K562 (cell line): ENCODE results near the gene TRPV5. TPM values are rescaled to one million over a fixed set of nuclear protein-coding genes. Genes with fewer than 3 reads are reported as not detected.

Source experiments
- ARHGAP35 ChIP-seq: fragments of 450-650 bp; IDR thresholded peaks from 2 replicates; pipeline ENCODE4 v1.6.1; 2018; ENCODE audit not compliant: partially characterized antibody
- BACH1 ChIP-seq: fragments of 200-800 bp; sonication (Bioruptor generic); IDR thresholded peaks from 2 replicates; pipeline ENCODE4 v1.6.1; 2016; ENCODE audit warnings: missing genetic modification characterization, missing compliant biosample characterization
- CREBBP ChIP-seq: IDR thresholded peaks from one replicate; pipeline ENCODE4 v1.6.1; 2012; ENCODE audit warnings: low read depth, mild to moderate bottlenecking, control low read depth, inconsistent platforms, low read length
- EP300 ChIP-seq: IDR thresholded peaks from 2 replicates; pipeline ENCODE4 v1.6.1; 2012; ENCODE audit warnings: low read length, improper control_type of control experiment
- SREBF1 ChIP-seq: fragments of 150-350 bp; IDR thresholded peaks from 2 replicates; pipeline ENCODE4 v1.6.1; 2014; ENCODE audit warnings: antibody characterized with exemption, low read depth, low read length, borderline replicate concordance
- TARDBP ChIP-seq: fragments of 450-650 bp; IDR thresholded peaks from 2 replicates; pipeline ENCODE4 v1.6.1; 2016
- ZBTB8A ChIP-seq: fragments of 450-650 bp; IDR thresholded peaks from 2 replicates; pipeline ENCODE4 v1.6.1; 2018; ENCODE audit warnings: mild to moderate bottlenecking, moderate library complexity; ENCODE audit not compliant: partially characterized antibody
- ZNF24 ChIP-seq: fragments of 450-650 bp; IDR thresholded peaks from 2 replicates; pipeline ENCODE4 v1.6.1; 2016
- ZNF253 ChIP-seq: fragments of 250-450 bp; sonication (Bioruptor Pico); conservative IDR thresholded peaks from 2 replicates; pipeline ENCODE4 v1.6.1; 2021; ENCODE audit warnings: mild to moderate bottlenecking
- polyA plus RNA-seq, 8 experiments: library from polyadenylated mRNA; depleted of rRNA in 4 of 8; stranded (reverse) in 5 of 8; unstranded in 3 of 8; fragments of >200 nt; fragmentation: Nextera tagmentation in 2 of 8; fragmentation: Illumina TruSeq in 1 of 8; extraction: Ambion mirVana in 2 of 8; extraction: Trizol in 1 of 8; gene quantifications; 2 replicates each; pipeline versions ENCODE4 v1.2.1 to v1.2.3, GENCODE V29; 2011 to 2014; ENCODE audit warnings: inconsistent platforms in 1 of 8, missing spikeins in 1 of 8
- total RNA-seq, 7 experiments: library from RNA; depleted of rRNA in 6 of 7; stranded (reverse); fragments of >200 nt in 6 of 7; fragmentation: Illumina TruSeq in 2 of 7; extraction: Trizol in 2 of 7; gene quantifications; 2 replicates each; pipeline versions ENCODE4 v1.2.1 to v1.2.3, GENCODE V29; 2011 to 2021; ENCODE audit warnings: low replicate concordance in 1 of 7
- TF ChIP-seq, protein P1 (sequence below), 2 experiments: IDR thresholded peaks in 1 of 2; conservative IDR thresholded peaks in 1 of 2; 2 replicates each; pipeline ENCODE4 v1.6.1; 2016; ENCODE audit warnings: low read depth in 2 of 2, mild to moderate bottlenecking in 1 of 2, missing compliant biosample characterization in 1 of 2, missing genetic modification characterization in 1 of 2, moderate library complexity in 1 of 2
- TF ChIP-seq, protein P2 (sequence below): fragments of 450-650 bp; IDR thresholded peaks from 2 replicates; pipeline ENCODE4 v1.6.1; 2016; ENCODE audit warnings: mild to moderate bottlenecking
- TF ChIP-seq, protein P3 (sequence below), 2 experiments: fragments of 450-650 bp; formaldehyde crosslinking in 1 of 2; IDR thresholded peaks; 2 replicates each; pipeline versions ENCODE4 v1.4.0 to v1.6.1; 2014 to 2020; ENCODE audit warnings: mild to moderate bottlenecking in 2 of 2, borderline replicate concordance in 1 of 2, low read depth in 1 of 2

The TRPV5 gene
- total and polyA plus RNA-seq, 9 of the 15 experiments (the other 6 are each of a cell fraction or from before 2014, with no cell fraction given): not detected

DNA sequence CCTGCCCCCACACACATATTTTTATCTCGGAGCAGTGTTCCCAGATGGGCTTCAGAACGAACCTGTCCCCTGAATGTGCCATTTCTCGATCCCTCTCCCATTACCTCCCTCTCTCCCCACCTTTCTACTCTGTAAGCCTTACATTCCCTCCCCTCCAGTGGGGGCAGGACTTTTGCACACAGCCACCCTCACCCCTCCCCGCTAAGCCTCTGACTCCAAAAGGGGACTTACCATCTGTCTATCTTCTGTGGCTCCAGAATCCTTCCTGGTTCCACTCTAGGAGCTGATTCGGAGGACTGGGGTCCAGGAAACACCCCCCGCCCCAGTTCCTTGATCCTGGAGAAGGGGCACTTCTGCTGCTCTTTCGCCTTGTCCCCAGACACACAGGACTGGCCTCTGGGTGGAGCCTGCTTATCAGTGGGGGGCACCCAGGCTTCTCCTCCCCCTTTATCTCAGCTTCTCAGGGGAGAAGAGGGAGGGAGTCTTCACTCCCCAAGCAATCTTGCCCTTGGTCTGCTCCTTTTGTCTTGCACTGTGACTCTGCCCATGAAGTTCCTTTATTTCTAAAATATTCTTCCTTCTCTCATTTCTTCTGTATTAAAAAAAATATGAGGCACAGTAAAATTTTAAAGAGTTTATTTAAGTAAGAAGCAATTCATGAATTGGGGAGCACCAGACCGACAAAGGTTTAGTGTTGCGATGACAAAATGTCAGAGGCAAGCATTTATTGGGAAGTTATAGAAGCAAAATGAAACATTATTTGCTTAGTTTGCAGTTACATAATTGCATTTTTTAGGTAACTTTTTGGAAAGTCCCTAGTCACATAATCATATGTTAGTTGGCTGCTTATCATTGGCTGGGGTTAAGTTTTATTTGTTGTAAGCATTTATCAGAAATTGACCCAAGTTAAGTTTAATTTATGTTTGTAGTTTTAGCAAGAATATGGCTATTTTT is 28.7 kb upstream of the TRPV5 start, which contains the start of gene KEL (continued):
- TF ChIP-seq, protein P1, sequence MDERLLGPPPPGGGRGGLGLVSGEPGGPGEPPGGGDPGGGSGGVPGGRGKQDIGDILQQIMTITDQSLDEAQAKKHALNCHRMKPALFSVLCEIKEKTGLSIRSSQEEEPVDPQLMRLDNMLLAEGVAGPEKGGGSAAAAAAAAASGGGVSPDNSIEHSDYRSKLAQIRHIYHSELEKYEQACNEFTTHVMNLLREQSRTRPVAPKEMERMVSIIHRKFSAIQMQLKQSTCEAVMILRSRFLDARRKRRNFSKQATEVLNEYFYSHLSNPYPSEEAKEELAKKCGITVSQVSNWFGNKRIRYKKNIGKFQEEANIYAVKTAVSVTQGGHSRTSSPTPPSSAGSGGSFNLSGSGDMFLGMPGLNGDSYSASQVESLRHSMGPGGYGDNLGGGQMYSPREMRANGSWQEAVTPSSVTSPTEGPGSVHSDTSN (CRISPR knock-in tag; IDR thresholded peaks at IDR 0.05; ENCODE audit: low read depth): no peak
- TF ChIP-seq, protein P1 (tag; conservative IDR thresholded peaks at IDR 0.05; ENCODE audit: low read depth): no peak; the same call in 1 of the 2 replicates
- TF ChIP-seq SREBF1: no peak
- TF ChIP-seq ZNF253 (CRISPR knock-in tag): no peak
- TF ChIP-seq ARHGAP35: no peak
- TF ChIP-seq TARDBP: no peak
- TF ChIP-seq ZBTB8A: no peak
- no peak for TF ChIP-seq CREBBP
- TF ChIP-seq ZNF24: 0 out of 2 replicates have a peak, but pooled peaks have one; percentile 54
- TF ChIP-seq BACH1: no peak
- TF ChIP-seq EP300: peak; percentile 91
- TF ChIP-seq, protein P2, sequence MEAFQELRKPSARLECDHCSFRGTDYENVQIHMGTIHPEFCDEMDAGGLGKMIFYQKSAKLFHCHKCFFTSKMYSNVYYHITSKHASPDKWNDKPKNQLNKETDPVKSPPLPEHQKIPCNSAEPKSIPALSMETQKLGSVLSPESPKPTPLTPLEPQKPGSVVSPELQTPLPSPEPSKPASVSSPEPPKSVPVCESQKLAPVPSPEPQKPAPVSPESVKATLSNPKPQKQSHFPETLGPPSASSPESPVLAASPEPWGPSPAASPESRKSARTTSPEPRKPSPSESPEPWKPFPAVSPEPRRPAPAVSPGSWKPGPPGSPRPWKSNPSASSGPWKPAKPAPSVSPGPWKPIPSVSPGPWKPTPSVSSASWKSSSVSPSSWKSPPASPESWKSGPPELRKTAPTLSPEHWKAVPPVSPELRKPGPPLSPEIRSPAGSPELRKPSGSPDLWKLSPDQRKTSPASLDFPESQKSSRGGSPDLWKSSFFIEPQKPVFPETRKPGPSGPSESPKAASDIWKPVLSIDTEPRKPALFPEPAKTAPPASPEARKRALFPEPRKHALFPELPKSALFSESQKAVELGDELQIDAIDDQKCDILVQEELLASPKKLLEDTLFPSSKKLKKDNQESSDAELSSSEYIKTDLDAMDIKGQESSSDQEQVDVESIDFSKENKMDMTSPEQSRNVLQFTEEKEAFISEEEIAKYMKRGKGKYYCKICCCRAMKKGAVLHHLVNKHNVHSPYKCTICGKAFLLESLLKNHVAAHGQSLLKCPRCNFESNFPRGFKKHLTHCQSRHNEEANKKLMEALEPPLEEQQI: peak; percentile 72; the same call in 1 of the 2 replicates
- TF ChIP-seq, protein P3, sequence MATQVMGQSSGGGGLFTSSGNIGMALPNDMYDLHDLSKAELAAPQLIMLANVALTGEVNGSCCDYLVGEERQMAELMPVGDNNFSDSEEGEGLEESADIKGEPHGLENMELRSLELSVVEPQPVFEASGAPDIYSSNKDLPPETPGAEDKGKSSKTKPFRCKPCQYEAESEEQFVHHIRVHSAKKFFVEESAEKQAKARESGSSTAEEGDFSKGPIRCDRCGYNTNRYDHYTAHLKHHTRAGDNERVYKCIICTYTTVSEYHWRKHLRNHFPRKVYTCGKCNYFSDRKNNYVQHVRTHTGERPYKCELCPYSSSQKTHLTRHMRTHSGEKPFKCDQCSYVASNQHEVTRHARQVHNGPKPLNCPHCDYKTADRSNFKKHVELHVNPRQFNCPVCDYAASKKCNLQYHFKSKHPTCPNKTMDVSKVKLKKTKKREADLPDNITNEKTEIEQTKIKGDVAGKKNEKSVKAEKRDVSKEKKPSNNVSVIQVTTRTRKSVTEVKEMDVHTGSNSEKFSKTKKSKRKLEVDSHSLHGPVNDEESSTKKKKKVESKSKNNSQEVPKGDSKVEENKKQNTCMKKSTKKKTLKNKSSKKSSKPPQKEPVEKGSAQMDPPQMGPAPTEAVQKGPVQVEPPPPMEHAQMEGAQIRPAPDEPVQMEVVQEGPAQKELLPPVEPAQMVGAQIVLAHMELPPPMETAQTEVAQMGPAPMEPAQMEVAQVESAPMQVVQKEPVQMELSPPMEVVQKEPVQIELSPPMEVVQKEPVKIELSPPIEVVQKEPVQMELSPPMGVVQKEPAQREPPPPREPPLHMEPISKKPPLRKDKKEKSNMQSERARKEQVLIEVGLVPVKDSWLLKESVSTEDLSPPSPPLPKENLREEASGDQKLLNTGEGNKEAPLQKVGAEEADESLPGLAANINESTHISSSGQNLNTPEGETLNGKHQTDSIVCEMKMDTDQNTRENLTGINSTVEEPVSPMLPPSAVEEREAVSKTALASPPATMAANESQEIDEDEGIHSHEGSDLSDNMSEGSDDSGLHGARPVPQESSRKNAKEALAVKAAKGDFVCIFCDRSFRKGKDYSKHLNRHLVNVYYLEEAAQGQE (IDR thresholded peaks at IDR 0.05; ENCODE audit: borderline replicate concordance): peak; percentile 16; the same call in 1 of the 2 replicates
- TF ChIP-seq, protein P3 (CRISPR knock-in tag; IDR thresholded peaks at IDR 0.05; ENCODE audit: low read depth): no peak
